Measurements from ENCODE around the gene LIMS2. TPM values are rescaled to one million over a fixed set of nuclear protein-coding genes. Genes with fewer than 3 reads are reported as not detected.

The LIMS2 gene
- total RNA-seq, 4 donors from 2014 or later = 34.5 to 198 (median 91.3) TPM

DNA sequence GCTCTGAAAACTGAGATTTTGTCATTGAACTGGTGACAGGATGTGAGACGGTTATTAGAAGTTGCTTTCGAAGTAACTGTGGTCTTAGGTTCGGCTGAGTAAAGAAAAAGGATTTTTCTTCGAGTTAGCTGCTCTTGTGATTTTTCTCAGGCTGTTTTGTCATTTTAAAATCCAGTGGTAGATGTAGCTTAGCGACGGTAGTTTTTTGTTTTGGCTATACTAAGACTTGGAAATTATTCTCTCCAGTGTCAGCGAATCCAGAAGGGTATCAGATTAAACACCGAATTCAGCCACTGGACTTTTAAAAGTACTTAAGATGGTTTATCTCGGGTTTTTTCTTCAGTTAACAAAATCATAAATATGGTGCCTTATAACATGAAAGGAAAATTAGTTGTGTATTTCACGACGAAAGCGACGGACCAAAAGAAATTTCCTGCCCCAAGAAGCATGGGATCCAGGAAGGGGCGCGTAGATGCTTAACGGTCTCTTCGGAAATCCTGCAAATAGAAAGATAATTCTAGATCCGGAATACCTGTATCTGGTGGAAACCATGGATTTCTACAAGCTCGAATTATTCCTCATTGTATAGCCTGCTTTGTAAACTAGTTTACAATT is 27.2 kb upstream of the LIMS2 start:
- Histone ChIP-seq H3K27ac (peak overlapping the region; percentile 93 to 99 (median 96)), H3K4me3 (peak overlapping the region; percentile 14 to 89 (median 63)), H3K36me3 (peaks cover 0 to 8% (median 4%) of the 10 kb centered on the region in 4 donors), H3K9me3 (no peaks in the 10 kb centered on the region), H3K27me3 (no peaks in the 10 kb centered on the region), H3K4me1 (peaks cover 11 to 35% (median 20%) of the 10 kb centered on the region in 4 donors)
- intact Hi-C loops (cut with DNase I; ENCODE audit: low total_unique reads) = no loop called here
- in situ Hi-C loops (cut with MboI; ENCODE audit: low pct_ligation_motif_present in 1 of 4, low pct_unique_long_range_greater_than_20kb in 1 of 4, low sequenced_read_pairs in 3 of 4) = no loop called here
- no peak for DNase-seq
- TF ChIP-seq CTCF (IDR thresholded peaks at IDR 0.05) (no peak), EP300 (IDR thresholded peaks at IDR 0.05; ENCODE audit: low read depth) (no peak), POLR2A (IDR thresholded peaks at IDR 0.05) (no peak), POLR2AphosphoS5 (IDR thresholded peaks at IDR 0.05) (no peak)
- 62 to 71% methylated on average over 19 of the region's 19 CpGs for WGBS, 2 donors (ENCODE audit: low coverage in 1 of 2)

DNA sequence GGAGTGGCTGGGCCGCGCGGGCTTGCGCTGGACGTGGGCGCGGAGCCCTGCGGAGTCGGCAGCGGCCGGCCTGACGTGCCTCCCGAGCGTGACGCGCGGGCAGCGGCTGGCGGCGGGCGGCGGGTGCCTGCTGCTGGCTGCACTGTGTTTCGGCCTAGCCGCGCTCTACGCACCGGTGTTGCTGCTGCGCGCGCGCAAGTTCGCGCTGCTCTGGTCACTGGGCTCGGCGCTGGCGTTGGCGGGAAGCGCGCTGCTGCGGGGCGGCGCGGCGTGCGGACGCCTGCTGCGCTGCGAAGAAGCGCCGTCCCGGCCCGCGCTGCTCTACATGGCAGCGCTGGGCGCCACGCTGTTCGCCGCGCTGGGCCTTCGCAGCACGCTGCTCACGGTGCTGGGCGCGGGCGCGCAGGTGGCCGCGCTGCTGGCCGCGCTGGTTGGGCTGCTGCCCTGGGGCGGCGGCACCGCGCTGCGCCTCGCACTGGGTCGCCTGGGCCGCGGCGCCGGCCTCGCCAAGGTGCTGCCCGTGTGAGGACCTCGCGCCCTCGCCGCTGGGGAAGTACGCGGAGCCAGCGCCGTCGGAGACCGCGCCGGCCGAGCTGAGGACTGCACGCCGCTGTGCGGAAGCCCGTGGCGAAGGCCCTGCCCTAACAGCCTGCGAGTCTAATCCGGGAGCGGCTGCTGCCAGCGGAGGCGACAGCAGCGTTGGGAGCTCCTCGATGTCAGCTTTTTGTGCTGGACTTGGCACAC is 26.5 kb upstream of the LIMS2 start:
- WGBS, 2 donors (ENCODE audit: low coverage in 1 of 2) = 1% methylated on average over 57 of the region's 108 CpGs; no CpG with 5 or more reads in 1 of the 2 donors
- Histone ChIP-seq H3K9me3 (no peaks in the 10 kb centered on the region), H3K4me1 (peaks cover 11 to 35% (median 20%) of the 10 kb centered on the region in 4 donors), H3K4me3 (peak overlapping the region; percentile 55 to 89 (median 67)), H3K27ac (peak overlapping the region; percentile 93 to 99 (median 96)), H3K36me3 (peaks cover 0 to 8% (median 3%) of the 10 kb centered on the region in 4 donors), H3K27me3 (no peaks in the 10 kb centered on the region)
- TF ChIP-seq CTCF (IDR thresholded peaks at IDR 0.05) = peak; percentile 29 to 47 (median 36)
- TF ChIP-seq POLR2AphosphoS5 (IDR thresholded peaks at IDR 0.05) = peak in 2 of 3 donors; percentile 83 to 87
- peak; percentile 66 for TF ChIP-seq POLR2A (IDR thresholded peaks at IDR 0.05)
- TF ChIP-seq EP300 (IDR thresholded peaks at IDR 0.05; ENCODE audit: low read depth) = no peak
- in situ Hi-C loops (cut with MboI; ENCODE audit: low pct_ligation_motif_present in 1 of 4, low pct_unique_long_range_greater_than_20kb in 1 of 4, low sequenced_read_pairs in 3 of 4) (no loop called here), intact Hi-C loops (cut with DNase I; ENCODE audit: low total_unique reads) (loop anchor here (1.0 kb wide), 1 partner anchor 62 kb away; no protein-coding TSS in a partner anchor)
- DNase-seq = peak; percentile 85

DNA sequence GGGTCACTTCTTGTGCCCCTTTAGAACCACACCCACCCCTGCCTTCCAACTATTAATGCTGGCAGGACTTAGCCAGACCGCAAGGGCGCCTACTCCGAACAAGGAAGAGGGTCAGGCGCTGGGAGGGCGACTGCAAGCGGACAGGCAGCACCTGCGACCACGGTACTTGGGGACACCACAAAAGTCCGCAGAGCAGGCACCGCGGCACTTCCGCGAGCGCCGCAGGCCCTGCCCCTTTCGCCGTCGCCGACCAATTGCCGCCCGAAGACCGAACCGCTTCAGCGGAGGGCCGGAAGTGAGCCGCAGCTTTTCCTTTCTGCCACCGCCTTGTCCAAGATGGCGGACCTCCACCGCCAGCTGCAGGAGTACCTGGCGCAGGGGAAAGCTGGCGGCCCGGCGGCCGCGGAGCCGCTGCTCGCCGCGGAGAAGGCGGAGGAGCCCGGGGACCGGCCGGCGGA is 25.9 kb upstream of the LIMS2 start, which contains the start of gene SFT2D3:
Gene SFT2D3, plus strand, starts transcription at position 305 of the 458 bp plus-strand sequence. Its CDS starts 32 bp downstream, at position 337.
- WGBS, 2 donors (ENCODE audit: low coverage in 1 of 2) = 0% methylated on average over 3 to 6 of the region's 44 CpGs
- peak; percentile 95 for DNase-seq
- Histone ChIP-seq H3K4me3 (peak within 1 kb of the TSS; percentile 55 to 89 (median 67)), H3K27ac (peak within 1 kb of the TSS; percentile 93 to 99 (median 96)), H3K36me3 (peaks cover 0 to 2% (median under 1%) of the 10 kb centered on the region in 4 donors), H3K9me3 (no peaks in the 10 kb centered on the region), H3K27me3 (no peaks in the 10 kb centered on the region), H3K4me1 (peaks cover 11 to 35% (median 20%) of the 10 kb centered on the region in 4 donors)
- in situ Hi-C loops (cut with MboI; ENCODE audit: low pct_ligation_motif_present in 1 of 4, low pct_unique_long_range_greater_than_20kb in 1 of 4, low sequenced_read_pairs in 3 of 4) (no loop called here), intact Hi-C loops (cut with DNase I; ENCODE audit: low total_unique reads) (loop anchor here (1.0 kb wide), 1 partner anchor 61 kb away; no protein-coding TSS in a partner anchor)
- TF ChIP-seq POLR2A (IDR thresholded peaks at IDR 0.05) (peak; percentile 96), POLR2AphosphoS5 (IDR thresholded peaks at IDR 0.05) (peak; percentile 85 to 96 (median 94)), EP300 (IDR thresholded peaks at IDR 0.05; ENCODE audit: low read depth) (no peak), CTCF (IDR thresholded peaks at IDR 0.05) (peak in 1 of 5 experiments; percentile 14)

All from transverse colon (tissue), 4 donors.